D721Med (cell line): ENCODE measurements around the gene DBX1.
A peak's percentile ranks its signal among the peaks of the same experiment; 100 is the strongest.
"Not testable (repeated sequence)": the region's sequence is repeated elsewhere in the genome, so short reads cannot be mapped to it uniquely, and the experiment has no call there.

Source experiments
- DNase-seq: peaks from one replicate; pipeline ENCODE4 v3.0.0; 2011; ENCODE audit warnings: low spot score; ENCODE audit not compliant: insufficient read length
- FAIRE-seq: peaks from 2 replicates; lab custom pipeline; 2011; peaks lifted over from hg19 to GRCh38; lab: Jason Lieb, UNC
- TF ChIP-seq, protein P1 (sequence below): IDR thresholded peaks from 2 replicates; pipeline ENCODE4 v1.5.1; 2012; ENCODE audit warnings: mild to moderate bottlenecking, control low read depth; ENCODE audit not compliant: insufficient read depth; ENCODE audit errors: missing control alignments

DBX1 gene

DNA sequence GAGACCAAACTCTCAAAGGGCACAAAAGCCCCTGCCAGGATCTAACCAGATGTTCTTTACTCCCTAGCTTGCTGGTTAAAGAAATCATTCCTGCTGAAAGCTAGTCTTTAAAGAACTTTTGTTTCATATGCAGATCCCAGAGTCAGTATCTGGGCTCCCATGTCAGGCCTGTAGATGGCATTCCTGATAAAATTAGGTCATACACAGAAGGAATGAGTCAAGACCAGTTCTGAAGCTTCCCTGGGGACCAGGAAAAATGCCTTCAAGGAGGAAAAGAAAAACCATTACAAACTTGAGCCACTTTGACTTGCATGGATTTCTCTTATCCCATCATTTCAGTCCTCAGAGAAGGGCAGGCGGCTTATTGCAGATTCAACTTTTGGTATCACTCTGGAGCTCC, 5.9 kb downstream of the DBX1 start:
- DNase-seq (no peak), FAIRE-seq (no peak)
- TF ChIP-seq, protein P1, sequence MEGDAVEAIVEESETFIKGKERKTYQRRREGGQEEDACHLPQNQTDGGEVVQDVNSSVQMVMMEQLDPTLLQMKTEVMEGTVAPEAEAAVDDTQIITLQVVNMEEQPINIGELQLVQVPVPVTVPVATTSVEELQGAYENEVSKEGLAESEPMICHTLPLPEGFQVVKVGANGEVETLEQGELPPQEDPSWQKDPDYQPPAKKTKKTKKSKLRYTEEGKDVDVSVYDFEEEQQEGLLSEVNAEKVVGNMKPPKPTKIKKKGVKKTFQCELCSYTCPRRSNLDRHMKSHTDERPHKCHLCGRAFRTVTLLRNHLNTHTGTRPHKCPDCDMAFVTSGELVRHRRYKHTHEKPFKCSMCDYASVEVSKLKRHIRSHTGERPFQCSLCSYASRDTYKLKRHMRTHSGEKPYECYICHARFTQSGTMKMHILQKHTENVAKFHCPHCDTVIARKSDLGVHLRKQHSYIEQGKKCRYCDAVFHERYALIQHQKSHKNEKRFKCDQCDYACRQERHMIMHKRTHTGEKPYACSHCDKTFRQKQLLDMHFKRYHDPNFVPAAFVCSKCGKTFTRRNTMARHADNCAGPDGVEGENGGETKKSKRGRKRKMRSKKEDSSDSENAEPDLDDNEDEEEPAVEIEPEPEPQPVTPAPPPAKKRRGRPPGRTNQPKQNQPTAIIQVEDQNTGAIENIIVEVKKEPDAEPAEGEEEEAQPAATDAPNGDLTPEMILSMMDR: no peak

- FAIRE-seq (no peak), DNase-seq (no peak)
- TF ChIP-seq, protein P1: no peak
Measured at GRCh38 chr11:20138707-20139106, 21.6 kb downstream of the DBX1 start.

DNA sequence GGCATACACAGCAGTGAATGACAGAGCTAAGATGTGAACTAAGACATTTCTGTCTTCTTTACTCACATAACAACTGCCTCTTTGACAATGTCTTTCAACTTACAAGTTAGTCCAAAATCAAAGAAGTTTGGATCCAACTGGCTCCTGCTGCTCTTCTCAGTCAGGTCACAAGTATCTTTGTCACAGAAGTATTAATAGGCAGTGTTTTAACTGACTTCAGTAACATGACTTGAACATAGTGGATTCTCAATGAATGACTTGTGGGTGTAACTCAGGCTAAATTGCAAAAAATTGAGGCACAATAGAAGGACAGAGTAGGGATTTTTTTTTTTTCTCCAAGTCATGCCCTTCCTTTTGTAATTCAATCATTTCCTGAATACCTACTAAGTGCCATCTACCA, 22.6 kb downstream of the DBX1 start:
- TF ChIP-seq, protein P1: no peak
- no peak for DNase-seq
- no peak for FAIRE-seq

DNA sequence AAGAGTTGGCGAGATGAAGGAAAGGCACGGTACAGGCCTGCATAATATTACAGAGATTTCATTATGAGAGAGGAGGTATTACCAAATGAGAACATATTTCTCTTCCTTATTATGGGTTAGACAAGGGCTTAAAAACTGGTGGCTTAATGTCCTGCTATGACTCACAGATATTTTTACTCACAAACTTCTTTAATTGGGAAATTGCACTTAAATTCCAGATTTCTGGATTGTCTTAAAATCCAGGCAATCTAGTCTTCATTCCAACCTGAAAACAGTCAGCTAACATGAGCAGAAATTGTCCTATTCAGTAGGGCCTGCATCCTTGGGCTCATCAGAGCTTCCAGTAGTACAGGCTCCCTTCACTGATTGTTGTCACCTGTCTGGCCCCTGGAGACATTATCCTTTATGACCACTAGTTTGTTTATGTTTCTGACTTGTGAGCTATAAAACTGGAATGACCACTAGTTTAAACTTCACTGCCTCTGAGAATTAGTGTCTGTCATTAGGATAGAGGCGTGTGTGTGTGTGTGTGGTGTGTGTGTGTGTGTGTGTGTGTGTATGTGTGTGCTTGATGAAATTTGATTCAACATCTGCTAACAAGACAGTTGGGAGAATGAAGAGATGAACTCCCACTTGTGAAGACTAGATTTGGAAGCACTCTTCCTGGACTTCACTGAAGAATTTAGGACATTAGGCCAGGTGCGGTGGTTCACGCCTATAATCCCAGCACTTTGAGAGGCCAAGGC, 25.1 kb downstream of the DBX1 start:
- FAIRE-seq: no peak
- TF ChIP-seq, protein P1: no peak
- DNase-seq: no peak

DNA sequence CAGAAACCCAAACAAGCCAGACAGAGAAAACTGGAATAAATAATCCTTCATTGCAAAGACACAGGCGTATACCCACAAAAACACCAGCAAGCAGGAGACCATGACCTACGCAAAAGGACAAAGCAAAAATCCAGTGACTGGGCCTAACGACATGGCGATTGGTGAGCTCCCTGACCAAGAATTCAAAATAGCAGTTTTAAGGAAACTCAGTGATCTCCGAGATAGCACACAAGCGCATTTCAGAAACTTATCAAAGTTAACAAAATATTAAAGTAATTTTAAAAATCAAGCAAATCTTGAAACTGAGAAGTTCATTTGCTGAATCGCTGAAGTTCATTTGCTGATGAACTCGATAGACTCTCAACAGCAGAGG, 27.6 kb downstream of the DBX1 start:
- TF ChIP-seq, protein P1: peak; percentile 5
- no peak for DNase-seq
- no peak for FAIRE-seq

DNA sequence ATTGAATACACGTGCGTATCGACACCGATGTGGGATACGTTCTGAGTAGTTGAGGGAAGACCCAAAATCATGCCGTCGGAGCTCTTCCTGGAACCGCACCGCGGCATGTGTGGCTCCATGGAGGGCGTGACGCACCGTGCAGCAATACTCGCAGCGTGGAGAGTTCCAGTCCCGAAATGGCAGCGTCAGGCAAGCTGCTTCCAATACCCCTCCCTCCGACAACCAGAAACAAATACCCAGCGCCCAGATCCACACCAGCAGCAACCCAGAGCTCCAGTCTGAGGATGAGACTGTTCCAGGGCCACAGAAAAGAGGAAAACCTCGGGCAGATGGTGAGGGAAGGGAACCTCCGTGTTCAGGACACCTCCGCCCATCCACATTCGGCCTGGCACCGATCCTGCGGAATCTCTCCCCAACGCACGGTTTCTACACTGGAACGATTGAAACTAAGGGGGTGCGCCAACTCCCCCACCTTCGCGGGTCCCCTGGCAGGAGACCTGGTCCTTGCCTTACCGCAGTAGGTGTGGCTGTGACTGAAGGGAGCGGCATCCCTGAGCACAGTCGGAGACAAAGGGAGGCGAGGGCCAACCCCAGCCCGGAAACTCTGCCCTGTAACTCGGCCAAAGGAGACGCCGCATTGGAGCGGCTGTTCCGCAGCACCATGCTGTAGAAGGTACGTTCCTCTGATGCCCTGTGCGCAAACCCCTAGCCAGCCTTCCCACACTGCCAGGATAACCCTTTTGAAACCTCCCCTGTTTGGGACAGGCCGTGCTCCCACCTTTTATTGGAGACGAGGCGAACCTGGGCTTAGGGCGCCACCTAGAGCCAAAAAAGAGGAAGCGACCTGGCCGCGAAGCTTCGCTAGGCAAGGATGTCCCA, 28.2 kb downstream of the DBX1 start:
- FAIRE-seq (no peak), DNase-seq (no peak)
- TF ChIP-seq, protein P1: peak; percentile 62

DNA sequence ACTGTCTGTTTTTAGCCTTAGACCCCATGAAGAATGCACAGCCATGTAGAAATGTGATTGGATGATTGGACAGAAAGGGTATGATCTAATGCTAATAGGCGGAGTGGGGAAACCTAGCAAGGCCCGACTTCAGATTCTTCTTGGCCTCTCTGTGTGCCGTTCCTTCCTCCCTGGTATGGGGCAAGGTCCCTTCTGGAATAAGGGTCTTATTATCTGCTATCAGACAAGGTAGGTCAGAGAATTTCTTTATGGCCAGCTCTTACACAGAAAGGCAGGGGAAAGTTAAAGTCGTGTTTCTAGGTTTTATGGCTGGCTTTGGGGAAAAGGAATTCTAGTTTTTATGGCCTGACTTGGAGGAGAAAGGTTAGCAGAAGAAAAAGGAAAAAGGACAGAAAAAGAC, 30.6 kb downstream of the DBX1 start:
- no peak for FAIRE-seq
- TF ChIP-seq, protein P1: no peak
- no peak for DNase-seq

DNA sequence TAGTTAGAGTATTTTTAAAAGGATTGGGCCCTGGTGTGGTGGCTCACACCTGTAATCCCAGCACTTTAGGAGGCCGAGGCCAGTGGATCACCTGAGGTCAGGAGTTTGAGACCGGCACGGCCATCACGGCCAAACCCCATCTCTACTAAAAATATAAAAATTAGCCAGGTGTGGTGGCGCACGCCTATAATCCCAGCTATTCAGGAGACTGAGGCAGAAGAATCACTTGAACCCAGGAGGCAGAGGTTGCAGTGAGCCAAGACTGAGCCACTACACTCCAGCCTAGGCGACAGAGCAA, 31.8 kb downstream of the DBX1 start:
- not testable (repeated sequence) for DNase-seq, FAIRE-seq
